Tibial nerve (tissue), 4 donors: ENCODE measurements around the gene COBLL1. TPM values are rescaled to one million over a fixed set of nuclear protein-coding genes. Genes with fewer than 3 reads are reported as not detected.
"Not testable (repeated sequence)": the region's sequence is repeated elsewhere in the genome, so short reads cannot be mapped to it uniquely, and the experiment has no call there.

Source experiments
- DNase-seq, 2 donors: peaks; one replicate each; pipeline ENCODE4 v3.0.0-alpha.2; 2019; ENCODE audit warnings: low spot score in 2 of 2
- H3K27ac ChIP-seq, 4 donors: fragments of 200-600 bp; sonication (generic) in 3 of 4; one replicate each; pipeline ENCODE4 v1.5.1; 2017 to 2019; ENCODE audit warnings: mild to moderate bottlenecking in 1 of 4
- H3K27me3 ChIP-seq, 2 donors: fragments of 200-600 bp; sonication (generic) in 1 of 2; one replicate each; pipeline versions ENCODE4 v1.5.1 to v1.6.0; 2017 to 2019
- H3K36me3 ChIP-seq, 3 donors: fragments of 200-600 bp; sonication (generic); one replicate each; pipeline ENCODE4 v1.5.1; 2018 to 2019
- H3K4me1 ChIP-seq, 4 donors: fragments of 200-600 bp; sonication (generic) in 3 of 4; one replicate each; pipeline ENCODE4 v1.5.1; 2017 to 2019
- H3K4me3 ChIP-seq, 4 donors: fragments of 200-600 bp; sonication (generic) in 3 of 4; one replicate each; pipeline ENCODE4 v1.5.1; 2017 to 2019; ENCODE audit warnings: mild to moderate bottlenecking in 1 of 4, moderate library complexity in 1 of 4
- H3K9me3 ChIP-seq, 4 donors: fragments of 200-600 bp; sonication (generic) in 3 of 4; one replicate each; pipeline ENCODE4 v1.5.1; 2017 to 2019
- CTCF ChIP-seq, 5 experiments: fragments of 200-600 bp in 3 of 5; fragments of 450-650 bp in 2 of 5; sonication (generic) in 3 of 5; IDR thresholded peaks; one replicate each; pipeline ENCODE4 v1.5.1; 2016 to 2019; ENCODE audit warnings: antibody characterized with exemption in 5 of 5, mild to moderate bottlenecking in 3 of 5, moderate library complexity in 2 of 5
- EP300 ChIP-seq, 2 donors: sonication (generic); formaldehyde crosslinking; IDR thresholded peaks; one replicate each; pipeline ENCODE4 v1.6.1; 2017; ENCODE audit warnings: antibody characterized with exemption in 2 of 2, mild to moderate bottlenecking in 1 of 2
- POLR2A ChIP-seq, 2 donors: fragments of 450-650 bp; IDR thresholded peaks; one replicate each; pipeline ENCODE4 v1.6.1; 2017; ENCODE audit warnings: antibody characterized with exemption in 2 of 2, mild to moderate bottlenecking in 2 of 2, moderate library complexity in 2 of 2
- WGBS, 2 donors: methylation state at CpG; one replicate each; pipeline ENCODE4 v1.1.5; 2018; 5-methylcytosine and 5-hydroxymethylcytosine counted together
- total RNA-seq, 4 donors: library from RNA; depleted of rRNA; stranded (reverse); fragments of >200 nt; gene quantifications; one replicate each; pipeline ENCODE4 v1.1.0, GENCODE V29; 2016

COBLL1 gene
- total RNA-seq, 4 donors from 2014 or later: 117 to 190 (median 146) TPM

DNA sequence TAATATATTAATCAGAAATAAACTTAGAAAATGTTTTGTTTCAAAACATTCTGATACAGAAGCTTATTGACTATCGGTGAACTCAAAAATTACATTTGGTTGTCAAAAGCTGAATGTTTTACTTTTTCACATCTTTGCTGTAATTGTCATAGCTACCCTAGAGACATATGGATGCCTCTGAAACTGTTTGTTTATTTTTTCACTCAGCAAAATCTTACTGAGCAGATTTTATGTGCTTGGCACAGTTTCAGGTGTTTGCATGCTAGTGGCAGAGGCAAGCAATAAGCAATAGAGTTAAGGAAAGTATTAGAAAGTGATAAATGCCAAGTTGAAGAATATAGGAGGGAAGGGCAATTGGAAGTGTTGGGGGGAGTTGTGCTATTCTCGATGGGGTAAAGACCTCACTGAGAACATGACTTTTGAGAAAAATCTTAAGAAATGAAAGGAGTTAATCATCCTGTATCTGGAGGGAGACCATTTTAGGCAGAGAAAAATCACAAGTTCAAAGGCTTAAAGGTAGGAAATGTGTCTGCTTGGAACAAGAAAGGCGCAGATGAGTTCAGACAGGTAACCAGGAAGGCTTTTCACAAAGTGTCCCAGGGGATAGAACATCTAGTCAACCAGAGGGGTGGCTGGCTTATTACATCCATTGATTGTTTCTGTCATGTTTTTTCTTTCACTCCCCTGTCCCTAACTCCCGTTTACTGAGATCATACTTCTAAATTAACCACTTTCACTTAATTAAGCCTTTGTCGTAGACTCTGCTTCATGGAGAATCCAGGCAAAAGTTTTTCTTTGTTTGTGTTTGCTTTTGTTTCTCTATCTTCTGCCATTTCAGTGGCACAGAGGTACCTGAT is 27.2 kb upstream of the COBLL1 start:
- no peaks in the 10 kb centered on the region for H3K9me3 ChIP-seq

DNA sequence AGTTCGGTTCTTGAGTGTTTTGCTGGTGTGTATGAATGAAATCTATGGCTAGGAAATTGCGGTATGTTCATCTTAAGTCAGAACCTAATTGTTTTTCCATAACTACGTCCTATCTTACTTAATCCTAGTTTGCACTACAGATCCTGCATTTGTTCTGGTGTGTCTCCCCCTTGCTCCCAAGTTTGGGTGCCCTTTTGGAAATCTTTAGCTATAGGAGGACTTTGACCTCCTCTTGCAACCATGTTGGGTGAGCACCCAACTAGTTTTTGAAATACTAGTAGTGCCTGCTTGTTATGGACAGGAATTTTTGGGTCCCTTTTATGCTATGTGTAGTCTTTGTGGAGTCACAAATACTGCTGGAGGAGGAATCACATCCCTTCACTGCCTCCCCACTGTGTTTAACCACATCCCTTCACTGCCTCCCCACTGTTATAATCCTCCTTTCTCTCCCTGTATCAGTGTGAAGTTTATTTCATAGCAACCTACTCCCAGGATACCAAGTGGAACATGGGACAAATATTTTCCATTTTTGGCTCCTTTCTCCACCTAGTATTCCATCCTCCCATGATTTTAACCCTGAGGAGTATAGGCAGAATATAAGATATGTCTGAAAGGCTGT is 26.3 kb upstream of the COBLL1 start:
- Histone ChIP-seq H3K4me1 (peaks cover 0 to 13% (median 3%) of the 10 kb centered on the region in 4 donors), H3K4me3 (no peak overlapping the region), H3K9me3 (no peaks in the 10 kb centered on the region), H3K27ac (no peak overlapping the region), H3K27me3 (no peaks in the 10 kb centered on the region), H3K36me3 (no peaks in the 10 kb centered on the region)
- DNase-seq: no peak
- 59 to 62% methylated on average over 3 of the region's 3 CpGs for WGBS, 2 donors
- no peak for TF ChIP-seq EP300 (IDR thresholded peaks at IDR 0.05)
- no peak for TF ChIP-seq POLR2A (IDR thresholded peaks at IDR 0.05)
- no peak for TF ChIP-seq CTCF (IDR thresholded peaks at IDR 0.05)

More for the DNA sequence above, 27.2 kb upstream of the COBLL1 start:
- 75 to 76% methylated on average over 5 of the region's 5 CpGs for WGBS, 2 donors
- H3K4me1 ChIP-seq: peaks cover 0 to 13% (median 3%) of the 10 kb centered on the region in 4 donors
- TF ChIP-seq EP300 (IDR thresholded peaks at IDR 0.05): no peak
- TF ChIP-seq CTCF (IDR thresholded peaks at IDR 0.05): no peak
- no peak for TF ChIP-seq POLR2A (IDR thresholded peaks at IDR 0.05)
- H3K4me3 ChIP-seq: no peak overlapping the region
- no peaks in the 10 kb centered on the region for H3K27me3 ChIP-seq
- DNase-seq: no peak
- H3K36me3 ChIP-seq: no peaks in the 10 kb centered on the region
- H3K27ac ChIP-seq: no peak overlapping the region

DNA sequence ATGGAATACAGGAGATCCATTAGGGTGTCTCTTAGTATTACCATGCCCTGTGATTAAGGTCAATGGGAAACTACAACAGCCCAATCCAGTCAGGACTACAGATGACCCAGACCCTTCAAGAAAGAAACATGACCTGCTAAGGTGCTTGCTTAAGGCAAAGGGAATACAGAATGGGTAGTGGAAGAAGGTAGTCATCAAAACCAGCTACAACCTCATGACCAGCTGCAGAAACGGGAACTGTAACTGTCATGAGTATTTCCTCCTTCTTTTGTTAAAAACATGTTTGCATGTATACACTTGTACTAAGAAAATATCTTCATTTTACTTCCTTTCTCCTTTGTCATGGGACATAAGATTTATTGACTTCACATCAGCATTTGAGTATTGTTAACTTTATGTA is 24.8 kb upstream of the COBLL1 start:
- not testable (repeated sequence) for H3K27ac ChIP-seq, H3K9me3 ChIP-seq, H3K36me3 ChIP-seq, H3K4me3 ChIP-seq, DNase-seq, H3K27me3 ChIP-seq
- WGBS, 2 donors: 87 to 89% methylated on average over 1 of the region's 1 CpG
- peak in 1 of 2 donors; percentile 43 for TF ChIP-seq EP300 (IDR thresholded peaks at IDR 0.05)
- H3K4me1 ChIP-seq: peaks cover 0 to 13% (median 3%) of the 10 kb centered on the region in 4 donors

DNA sequence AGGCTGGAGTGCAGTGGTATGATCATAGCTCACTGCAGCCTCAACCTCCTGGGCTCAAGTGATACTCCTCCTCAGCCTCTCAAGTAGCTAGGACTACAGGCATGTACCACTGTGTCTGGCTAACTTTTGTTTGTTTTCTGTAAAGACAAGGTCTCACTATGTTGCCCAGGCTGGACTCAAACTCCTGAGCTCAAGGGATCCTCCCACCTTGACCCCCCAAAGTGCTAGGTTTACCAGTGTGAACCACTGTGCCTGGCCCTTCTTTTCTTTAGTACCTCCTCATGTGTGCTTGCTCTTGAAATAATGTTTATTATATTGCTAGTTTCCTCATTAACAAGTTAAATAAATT is 19.0 kb upstream of the COBLL1 start:
- TF ChIP-seq POLR2A (IDR thresholded peaks at IDR 0.05): no peak
- TF ChIP-seq EP300 (IDR thresholded peaks at IDR 0.05): no peak
- TF ChIP-seq CTCF (IDR thresholded peaks at IDR 0.05): no peak
- no peak overlapping the region for H3K27ac ChIP-seq
- no peaks in the 10 kb centered on the region for H3K4me1 ChIP-seq
- no peaks in the 10 kb centered on the region for H3K9me3 ChIP-seq
- no peaks in the 10 kb centered on the region for H3K27me3 ChIP-seq
- no peak overlapping the region for H3K4me3 ChIP-seq
- no peaks in the 10 kb centered on the region for H3K36me3 ChIP-seq
- no peak for DNase-seq

DNA sequence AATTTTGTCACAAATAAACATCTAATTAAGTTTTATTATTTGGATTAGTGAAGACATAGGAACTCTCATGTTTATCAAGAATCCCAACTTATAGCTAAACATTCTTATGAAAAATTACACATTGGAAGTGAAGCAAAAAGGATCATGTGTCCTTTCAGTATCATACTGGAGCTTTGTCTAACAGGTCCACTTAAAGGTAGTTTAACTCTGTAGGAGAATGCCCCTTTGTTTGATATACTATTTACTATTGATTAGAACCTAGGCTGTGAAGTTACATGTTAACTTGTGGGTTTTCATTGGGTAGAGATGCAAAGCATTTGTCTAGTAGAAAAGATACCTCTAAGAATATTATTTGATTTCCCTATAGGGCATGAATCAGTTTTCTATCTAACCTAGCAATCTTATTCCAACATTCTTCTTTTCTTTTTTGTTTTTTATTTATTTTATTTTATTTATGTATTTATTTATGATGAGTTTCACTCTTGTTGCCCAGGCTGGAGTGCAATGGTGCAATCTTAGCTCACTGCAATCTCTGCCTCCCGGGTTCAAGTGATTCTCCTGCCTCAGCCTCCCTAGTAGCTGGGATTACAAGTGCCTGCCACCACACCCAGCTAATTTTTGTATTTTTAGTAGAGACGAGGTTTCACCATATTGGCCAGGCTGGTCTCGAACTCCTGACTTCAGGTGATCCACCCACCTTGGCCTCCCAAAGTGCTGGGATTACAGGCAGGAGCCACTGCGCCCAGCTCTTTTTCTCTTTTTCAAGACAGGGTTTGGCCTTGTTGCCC is 18.5 kb upstream of the COBLL1 start:
- WGBS, 2 donors: 95 to 98% methylated on average over 4 of the region's 4 CpGs
- H3K4me1 ChIP-seq, DNase-seq, H3K9me3 ChIP-seq, H3K27ac ChIP-seq, H3K27me3 ChIP-seq, H3K36me3 ChIP-seq, H3K4me3 ChIP-seq: not testable (repeated sequence)
